NCI-H226 (cell line): ENCODE data around the gene RCOR3.
"Not testable (repeated sequence)": the region's sequence is repeated elsewhere in the genome, so short reads cannot be mapped to it uniquely, and the experiment has no call there.

Experiments used
- DNase-seq: peaks from one replicate; pipeline ENCODE4 v3.0.0-alpha.2; 2015

Gene RCOR3

GRCh38 chr1:211343607-211344006 is 84.4 kb downstream of the RCOR3 start:
- no peak for DNase-seq

- DNase-seq: no peak
These were observed 85.0 kb downstream of the RCOR3 start for GRCh38 chr1:211344152-211344618.

- no peak for DNase-seq
These were observed 86.6 kb downstream of the RCOR3 start for GRCh38 chr1:211345719-211346118.

- DNase-seq: no peak
These were observed 88.1 kb downstream of the RCOR3 start for GRCh38 chr1:211347077-211347844.

GRCh38 chr1:211348547-211348946 is 89.4 kb downstream of the RCOR3 start:
- DNase-seq: no peak

GRCh38 chr1:211349741-211350140 is 90.6 kb downstream of the RCOR3 start:
- no peak for DNase-seq

- DNase-seq: not testable (repeated sequence)
These were observed 92.9 kb downstream of the RCOR3 start for GRCh38 chr1:211352055-211352454.

- no peak for DNase-seq
These were observed 93.3 kb downstream of the RCOR3 start for GRCh38 chr1:211352465-211352864.

GRCh38 chr1:211352985-211353515 is 93.9 kb downstream of the RCOR3 start:
- no peak for DNase-seq

- no peak for DNase-seq
These were observed 94.5 kb downstream of the RCOR3 start for GRCh38 chr1:211353562-211354212.

- DNase-seq: no peak
These were observed 96.7 kb downstream of the RCOR3 start for GRCh38 chr1:211355873-211356272.

GRCh38 chr1:211356723-211357407 is 97.7 kb downstream of the RCOR3 start:
- DNase-seq: no peak

- DNase-seq: no peak
These were observed 99.5 kb downstream of the RCOR3 start for GRCh38 chr1:211358685-211359084.

- no peak for DNase-seq
These were observed 100.7 kb downstream of the RCOR3 start for GRCh38 chr1:211359876-211360275.

GRCh38 chr1:211361202-211361601 is 102.0 kb downstream of the RCOR3 start:
- DNase-seq: no peak
